DND-41 (cell line): Measurements from ENCODE around the gene TNS3.

Experiments used
- EZH2 ChIP-seq: IDR thresholded peaks from 3 replicates; pipeline ENCODE4 v1.6.1; 2012; ENCODE audit warnings: borderline replicate concordance, low read depth, mild to moderate bottlenecking, moderate library complexity, low read length, inconsistent platforms; ENCODE audit not compliant: severe bottlenecking
- TF ChIP-seq, protein P1 (sequence below): IDR thresholded peaks from 2 replicates; pipeline ENCODE4 v1.5.1; 2012; ENCODE audit warnings: borderline replicate concordance, low read length, moderate library complexity, mild to moderate bottlenecking; ENCODE audit not compliant: poor library complexity, severe bottlenecking; ENCODE audit errors: extremely low read depth

DNA sequence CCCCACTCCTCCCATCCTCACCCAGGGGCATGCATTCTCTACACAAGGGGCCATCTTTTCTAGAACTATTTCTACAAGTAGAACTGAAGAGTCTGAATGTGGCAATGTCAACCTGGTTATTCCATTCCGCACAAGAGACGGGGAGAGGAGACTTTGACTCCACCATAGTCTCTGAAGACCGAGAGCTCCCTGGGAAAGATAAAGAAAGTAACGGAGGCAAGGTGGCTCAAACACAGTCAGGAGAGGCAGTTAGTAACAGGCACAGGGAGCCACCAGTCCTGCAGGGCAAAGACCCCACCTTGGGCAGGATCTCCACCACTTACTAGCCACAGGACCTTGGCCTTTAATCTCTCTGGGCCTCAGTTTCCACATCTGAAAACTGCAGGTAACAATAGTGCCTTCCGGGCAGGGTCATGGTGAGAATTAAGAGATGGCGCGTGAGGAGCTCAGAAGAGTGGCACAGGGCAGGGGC is 100.3 kb downstream of the TNS3 start:
- TF ChIP-seq EZH2 = no peak
- TF ChIP-seq, protein P1, sequence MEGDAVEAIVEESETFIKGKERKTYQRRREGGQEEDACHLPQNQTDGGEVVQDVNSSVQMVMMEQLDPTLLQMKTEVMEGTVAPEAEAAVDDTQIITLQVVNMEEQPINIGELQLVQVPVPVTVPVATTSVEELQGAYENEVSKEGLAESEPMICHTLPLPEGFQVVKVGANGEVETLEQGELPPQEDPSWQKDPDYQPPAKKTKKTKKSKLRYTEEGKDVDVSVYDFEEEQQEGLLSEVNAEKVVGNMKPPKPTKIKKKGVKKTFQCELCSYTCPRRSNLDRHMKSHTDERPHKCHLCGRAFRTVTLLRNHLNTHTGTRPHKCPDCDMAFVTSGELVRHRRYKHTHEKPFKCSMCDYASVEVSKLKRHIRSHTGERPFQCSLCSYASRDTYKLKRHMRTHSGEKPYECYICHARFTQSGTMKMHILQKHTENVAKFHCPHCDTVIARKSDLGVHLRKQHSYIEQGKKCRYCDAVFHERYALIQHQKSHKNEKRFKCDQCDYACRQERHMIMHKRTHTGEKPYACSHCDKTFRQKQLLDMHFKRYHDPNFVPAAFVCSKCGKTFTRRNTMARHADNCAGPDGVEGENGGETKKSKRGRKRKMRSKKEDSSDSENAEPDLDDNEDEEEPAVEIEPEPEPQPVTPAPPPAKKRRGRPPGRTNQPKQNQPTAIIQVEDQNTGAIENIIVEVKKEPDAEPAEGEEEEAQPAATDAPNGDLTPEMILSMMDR = no peak
